Measurements from ENCODE around the gene CLCNKB. TPM values are rescaled to one million over a fixed set of nuclear protein-coding genes. Genes with fewer than 3 reads are reported as not detected.

Gene CLCNKB
- total RNA-seq, 1 experiment from 2014 or later: not detected

DNA sequence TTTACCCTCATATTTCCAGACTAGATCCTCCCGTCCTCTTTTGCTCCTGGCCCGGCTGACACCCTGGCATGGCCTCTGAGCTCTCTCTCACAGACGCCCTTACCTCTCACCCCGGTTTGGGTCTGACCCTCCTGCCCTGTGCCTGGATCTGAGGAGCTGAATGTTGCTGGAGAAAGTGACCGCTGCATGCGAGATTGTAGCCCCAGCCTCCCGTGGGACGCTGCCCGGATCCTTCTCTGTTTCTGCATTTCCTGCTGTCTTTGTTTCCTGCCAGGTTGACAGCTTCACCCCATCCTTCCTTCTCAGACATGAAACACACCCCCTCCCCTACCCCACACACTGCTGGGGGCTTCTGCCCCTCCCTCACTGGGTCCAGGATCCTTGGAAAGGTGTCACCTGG is 20.3 kb downstream of the CLCNKB start:
- H3K9me2 ChIP-seq (replicated peaks; ENCODE audit: low read length): no peaks in the 10 kb centered on the region
- no peaks in the 10 kb centered on the region for H3K36me3 ChIP-seq (ENCODE audit: low read depth, low read length)
- TF ChIP-seq EZH2phosphoT487 (IDR thresholded peaks at IDR 0.05; ENCODE audit: borderline replicate concordance, low read length): no peak
- no peak for TF ChIP-seq EZH2 (IDR thresholded peaks at IDR 0.05; ENCODE audit: low read length, unreplicated experiment)
- TF ChIP-seq, protein P1, sequence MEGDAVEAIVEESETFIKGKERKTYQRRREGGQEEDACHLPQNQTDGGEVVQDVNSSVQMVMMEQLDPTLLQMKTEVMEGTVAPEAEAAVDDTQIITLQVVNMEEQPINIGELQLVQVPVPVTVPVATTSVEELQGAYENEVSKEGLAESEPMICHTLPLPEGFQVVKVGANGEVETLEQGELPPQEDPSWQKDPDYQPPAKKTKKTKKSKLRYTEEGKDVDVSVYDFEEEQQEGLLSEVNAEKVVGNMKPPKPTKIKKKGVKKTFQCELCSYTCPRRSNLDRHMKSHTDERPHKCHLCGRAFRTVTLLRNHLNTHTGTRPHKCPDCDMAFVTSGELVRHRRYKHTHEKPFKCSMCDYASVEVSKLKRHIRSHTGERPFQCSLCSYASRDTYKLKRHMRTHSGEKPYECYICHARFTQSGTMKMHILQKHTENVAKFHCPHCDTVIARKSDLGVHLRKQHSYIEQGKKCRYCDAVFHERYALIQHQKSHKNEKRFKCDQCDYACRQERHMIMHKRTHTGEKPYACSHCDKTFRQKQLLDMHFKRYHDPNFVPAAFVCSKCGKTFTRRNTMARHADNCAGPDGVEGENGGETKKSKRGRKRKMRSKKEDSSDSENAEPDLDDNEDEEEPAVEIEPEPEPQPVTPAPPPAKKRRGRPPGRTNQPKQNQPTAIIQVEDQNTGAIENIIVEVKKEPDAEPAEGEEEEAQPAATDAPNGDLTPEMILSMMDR (conservative IDR thresholded peaks at IDR 0.05; ENCODE audit: low read depth, low read length): no peak
- ChIA-PET POLR2A (ENCODE audit: unreplicated experiment) (interaction anchor here (0.6 kb wide), 1 partner anchor 78 kb away, joined by 4 read pairs; no protein-coding TSS in a partner anchor), CTCF (no interaction called here)
- no peaks in the 10 kb centered on the region for H4K20me1 ChIP-seq (ENCODE audit: low read length)
- no peaks in the 10 kb centered on the region for H3K27me3 ChIP-seq (ENCODE audit: low read length)
- intact Hi-C loops (cut with micrococcal nuclease): no loop called here
- H3K9me3 ChIP-seq (ENCODE audit: low read length): no peaks in the 10 kb centered on the region
- no peak overlapping the region for H3K27ac ChIP-seq (ENCODE audit: low read length)
- no peak overlapping the region for H2AFZ ChIP-seq (ENCODE audit: low read length)
- no peak overlapping the region for H3K4me2 ChIP-seq (ENCODE audit: low read length)
- no peaks in the 10 kb centered on the region for H3F3A ChIP-seq (ENCODE audit: low read length, unreplicated experiment)
- H3K4me3 ChIP-seq (ENCODE audit: low read length): no peak overlapping the region
- no peaks in the 10 kb centered on the region for H3K4me1 ChIP-seq (ENCODE audit: insufficient read depth, low read length)
- H3K79me2 ChIP-seq (ENCODE audit: low read length): no peaks in the 10 kb centered on the region
- no TSS peak for BruUV-seq (replicated peaks)
- no peak overlapping the region for H3K9ac ChIP-seq (ENCODE audit: low read length)
- DNase-seq (no peak), ATAC-seq (no peak)

DNA sequence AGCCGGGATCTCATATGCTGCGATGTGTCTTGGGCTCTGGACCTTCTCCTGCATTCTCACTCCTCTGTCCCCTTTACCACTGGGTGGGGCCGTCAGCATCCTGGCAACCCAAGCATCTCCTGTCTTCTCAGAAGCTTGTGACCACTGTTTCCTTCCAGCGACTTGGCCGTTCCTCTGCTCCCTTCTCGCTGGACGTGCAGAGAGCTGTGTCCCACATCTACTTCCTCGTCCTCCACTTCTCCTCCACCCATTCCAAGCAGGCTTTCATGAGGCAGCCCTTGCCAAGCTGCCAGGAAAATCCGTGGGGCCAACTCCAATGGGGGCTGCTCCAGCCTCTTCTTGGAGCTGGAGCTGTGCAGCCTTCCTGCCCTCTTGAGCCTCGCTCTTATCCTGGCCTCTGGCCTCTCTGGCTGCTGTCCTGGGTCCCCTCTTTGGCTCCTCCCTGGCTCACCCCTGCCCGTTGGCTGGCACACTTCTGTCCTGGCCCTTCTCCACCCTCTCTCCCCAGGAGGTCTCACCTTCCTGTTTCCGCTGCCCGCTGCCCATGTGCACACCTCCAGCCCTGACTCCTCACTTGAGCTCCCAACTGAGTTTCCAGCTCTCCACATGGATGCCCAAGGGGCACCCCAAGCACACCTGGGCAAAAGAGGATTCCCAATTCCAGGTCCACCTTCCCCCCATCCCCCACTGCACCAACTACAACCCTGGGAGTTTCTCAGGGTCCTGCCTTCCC is 21.1 kb downstream of the CLCNKB start:
- BruUV-seq (replicated peaks): no TSS peak
- POLR2A ChIA-PET (ENCODE audit: unreplicated experiment): interaction anchor here (0.6 kb wide), 1 partner anchor 79 kb away, joined by 4 read pairs; no protein-coding TSS in a partner anchor

DNA sequence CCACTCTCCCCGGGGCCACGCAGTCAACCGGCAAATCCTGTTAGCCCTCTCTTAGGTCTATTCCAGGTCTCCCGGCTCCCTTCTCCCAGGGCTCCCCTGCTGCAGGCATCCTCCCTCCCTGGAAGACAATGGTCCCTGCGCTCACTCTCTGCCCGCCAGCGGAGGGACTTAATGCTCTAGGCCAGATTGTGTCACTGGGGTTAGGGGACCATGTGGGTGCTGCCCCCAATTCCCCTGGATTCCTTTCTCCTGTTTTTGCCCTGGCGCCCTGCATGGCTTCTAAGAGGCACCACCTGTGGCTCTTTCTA is 21.6 kb downstream of the CLCNKB start:
- DNase-seq (no peak), ATAC-seq (no peak)
- H4K20me1 ChIP-seq (ENCODE audit: low read length): no peaks in the 10 kb centered on the region
- intact Hi-C loops (cut with micrococcal nuclease): no loop called here
- H3K9me2 ChIP-seq (replicated peaks; ENCODE audit: low read length): no peaks in the 10 kb centered on the region
- H3K79me2 ChIP-seq (ENCODE audit: low read length): no peaks in the 10 kb centered on the region
- H3K36me3 ChIP-seq (ENCODE audit: low read depth, low read length): no peaks in the 10 kb centered on the region
- no peak overlapping the region for H3K27ac ChIP-seq (ENCODE audit: low read length)
- no peak overlapping the region for H3K4me2 ChIP-seq (ENCODE audit: low read length)
- no peak overlapping the region for H3K4me3 ChIP-seq (ENCODE audit: low read length)
- H3K27me3 ChIP-seq (ENCODE audit: low read length): no peaks in the 10 kb centered on the region
- no peak overlapping the region for H2AFZ ChIP-seq (ENCODE audit: low read length)
- no peak overlapping the region for H3K9ac ChIP-seq (ENCODE audit: low read length)
- H3F3A ChIP-seq (ENCODE audit: low read length, unreplicated experiment): no peaks in the 10 kb centered on the region
- CTCF ChIA-PET: no interaction called here
- TF ChIP-seq, protein P1 (conservative IDR thresholded peaks at IDR 0.05; ENCODE audit: low read depth, low read length): no peak
- TF ChIP-seq EZH2 (IDR thresholded peaks at IDR 0.05; ENCODE audit: low read length, unreplicated experiment) (no peak), EZH2phosphoT487 (IDR thresholded peaks at IDR 0.05; ENCODE audit: borderline replicate concordance, low read length) (no peak)
- H3K9me3 ChIP-seq (ENCODE audit: low read length): no peaks in the 10 kb centered on the region
- POLR2A ChIA-PET (ENCODE audit: unreplicated experiment): no interaction called here
- no peaks in the 10 kb centered on the region for H3K4me1 ChIP-seq (ENCODE audit: insufficient read depth, low read length)
- no TSS peak for BruUV-seq (replicated peaks)

More for the DNA sequence above, 21.1 kb downstream of the CLCNKB start:
- Histone ChIP-seq H3K4me3 (ENCODE audit: low read length) (no peak overlapping the region), H3K27ac (ENCODE audit: low read length) (no peak overlapping the region), H3K79me2 (ENCODE audit: low read length) (no peaks in the 10 kb centered on the region), H3K4me2 (ENCODE audit: low read length) (no peak overlapping the region), H3F3A (ENCODE audit: low read length, unreplicated experiment) (no peaks in the 10 kb centered on the region), H3K4me1 (ENCODE audit: insufficient read depth, low read length) (no peaks in the 10 kb centered on the region), H3K9me2 (replicated peaks; ENCODE audit: low read length) (no peaks in the 10 kb centered on the region), H3K9ac (ENCODE audit: low read length) (no peak overlapping the region), H3K27me3 (ENCODE audit: low read length) (no peaks in the 10 kb centered on the region), H4K20me1 (ENCODE audit: low read length) (no peaks in the 10 kb centered on the region), H2AFZ (ENCODE audit: low read length) (no peak overlapping the region), H3K9me3 (ENCODE audit: low read length) (no peaks in the 10 kb centered on the region), H3K36me3 (ENCODE audit: low read depth, low read length) (no peaks in the 10 kb centered on the region)
- DNase-seq (no peak), ATAC-seq (no peak)
- CTCF ChIA-PET: no interaction called here
- intact Hi-C loops (cut with micrococcal nuclease): no loop called here
- TF ChIP-seq, protein P1 (conservative IDR thresholded peaks at IDR 0.05; ENCODE audit: low read depth, low read length): no peak
- TF ChIP-seq EZH2 (IDR thresholded peaks at IDR 0.05; ENCODE audit: low read length, unreplicated experiment) (no peak), EZH2phosphoT487 (IDR thresholded peaks at IDR 0.05; ENCODE audit: borderline replicate concordance, low read length) (no peak)
